GM12878 (cell line): Measurements from ENCODE around the gene MRPS18A. TPM values are rescaled to one million over a fixed set of nuclear protein-coding genes. Genes with fewer than 3 reads are reported as not detected.

Experiments
- BHLHE40 ChIP-seq, 2 experiments: fragments of 450-650 bp in 1 of 2; IDR thresholded peaks; 2 replicates each; pipeline ENCODE4 v1.6.1; 2011 to 2017; ENCODE audit warnings: low read depth in 2 of 2, borderline replicate concordance in 1 of 2, improper control_type of control experiment in 1 of 2, low read length in 1 of 2, mild to moderate bottlenecking in 1 of 2
- CHD4 ChIP-seq: fragments of 200-600 bp; sonication (generic); IDR thresholded peaks from 2 replicates; pipeline ENCODE4 v1.6.1; 2016; ENCODE audit warnings: mild to moderate bottlenecking
- EP300 ChIP-seq, 2 experiments: fragments of 150-350 bp in 1 of 2; IDR thresholded peaks; 2 replicates each; pipeline ENCODE4 v1.6.1; 2011 to 2012; ENCODE audit warnings: low read depth in 2 of 2, low read length in 2 of 2, borderline replicate concordance in 1 of 2, improper control_type of control experiment in 1 of 2, inconsistent platforms in 1 of 2; ENCODE audit not compliant: control insufficient read depth in 1 of 2
- ETV6 ChIP-seq, 2 experiments: fragments of 450-650 bp in 1 of 2; IDR thresholded peaks in 1 of 2; conservative IDR thresholded peaks in 1 of 2; 2 replicates each; pipeline ENCODE4 v1.6.1; 2014; ENCODE audit warnings: antibody characterized with exemption in 1 of 2, borderline replicate concordance in 1 of 2, low read depth in 1 of 2, mild to moderate bottlenecking in 1 of 2, moderate library complexity in 1 of 2
- FOXM1 ChIP-seq: IDR thresholded peaks from 2 replicates; pipeline ENCODE4 v1.6.1; 2012; ENCODE audit warnings: low read depth, mild to moderate bottlenecking, inconsistent platforms, low read length, moderate library complexity
- IKZF2 ChIP-seq, 2 experiments: fragments of 450-650 bp; IDR thresholded peaks; 2 replicates each; pipeline ENCODE4 v1.6.1; 2017; ENCODE audit warnings: mild to moderate bottlenecking in 2 of 2, moderate library complexity in 2 of 2
- MXI1 ChIP-seq: fragments of 150-350 bp; IDR thresholded peaks from 2 replicates; pipeline ENCODE4 v1.6.1; 2011; ENCODE audit warnings: low read depth, mild to moderate bottlenecking, inconsistent platforms, low read length, improper control_type of control experiment
- NBN ChIP-seq: fragments of 450-650 bp; IDR thresholded peaks from 2 replicates; pipeline ENCODE4 v1.6.1; 2016
- RUNX3 ChIP-seq: IDR thresholded peaks from 2 replicates; pipeline ENCODE4 v1.6.1; 2012; ENCODE audit warnings: low read length, inconsistent platforms
- WRNIP1 ChIP-seq: IDR thresholded peaks from 2 replicates; pipeline ENCODE4 v1.6.1; 2011; ENCODE audit warnings: low read depth, low read length, improper control_type of control experiment, borderline replicate concordance
- polyA plus RNA-seq, 11 experiments: library from polyadenylated mRNA; depleted of rRNA in 4 of 11; unstranded in 6 of 11; stranded (reverse) in 5 of 11; fragments of >200 nt; fragmentation: Nextera tagmentation in 4 of 11; fragmentation: Illumina TruSeq in 1 of 11; extraction: Ambion mirVana in 4 of 11; extraction: Trizol in 1 of 11; gene quantifications; 1 replicate in 1 of 11; 2 replicates in 10 of 11; pipeline versions ENCODE4 v1.2.1 to v1.2.3, GENCODE V29; 2011 to 2016; ENCODE audit warnings: inconsistent platforms in 2 of 11, missing spikeins in 2 of 11, low read depth in 1 of 11
- total RNA-seq, 4 experiments: library from RNA; depleted of rRNA in 3 of 4; stranded (reverse); fragments of >200 nt in 3 of 4; fragmentation: Illumina TruSeq in 1 of 4; extraction: Trizol in 1 of 4; gene quantifications; 2 replicates each; pipeline versions ENCODE4 v1.2.1 to v1.2.3, GENCODE V29; 2013 to 2021
- TF ChIP-seq, protein P1 (sequence below): fragments of 450-650 bp; IDR thresholded peaks from 2 replicates; pipeline ENCODE4 v1.6.1; 2017; ENCODE audit warnings: mild to moderate bottlenecking, moderate library complexity
- TF ChIP-seq, protein P2 (sequence below): fragments of 450-650 bp; formaldehyde crosslinking; IDR thresholded peaks from 2 replicates; pipeline ENCODE4 v1.4.0; 2020; ENCODE audit warnings: mild to moderate bottlenecking, moderate library complexity
- TF ChIP-seq, protein P3 (sequence below): fragments of 450-650 bp; IDR thresholded peaks from 2 replicates; pipeline ENCODE4 v1.6.1; 2017; ENCODE audit warnings: antibody characterized with exemption, mild to moderate bottlenecking, moderate library complexity

Gene MRPS18A
- total and polyA plus RNA-seq, 10 of the 15 experiments (the other 5 are each of a cell fraction or from before 2014, with no cell fraction given): 66.3 to 158 (median 98.7) TPM

DNA sequence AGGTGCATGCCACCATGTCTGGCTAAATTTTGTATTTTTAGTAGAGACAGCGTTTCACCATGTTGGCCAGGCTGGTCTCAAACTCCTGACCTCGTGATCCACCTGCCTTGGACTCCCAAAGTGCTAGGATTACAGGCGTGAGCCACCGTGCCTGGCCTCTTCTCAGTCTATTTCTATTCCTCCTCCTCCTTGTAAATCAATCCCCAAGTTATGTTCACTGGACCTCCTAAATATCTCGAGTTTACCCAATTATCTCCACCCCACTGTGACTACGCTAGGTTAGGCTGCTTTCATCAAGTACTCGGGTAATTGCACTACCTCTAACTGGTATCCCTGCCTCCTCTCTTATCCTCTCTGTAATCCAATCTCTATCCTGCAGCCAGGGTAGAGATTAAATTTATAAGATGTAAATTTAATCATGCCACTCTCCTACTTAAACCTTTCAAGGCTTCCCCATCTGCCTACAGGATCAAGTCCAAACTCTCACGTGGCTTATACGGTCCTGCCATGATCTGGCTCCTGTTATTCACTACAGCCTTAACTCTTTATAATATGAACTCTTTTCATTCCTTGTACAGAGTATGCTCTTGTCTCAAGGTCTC is 52.8 kb downstream of the MRPS18A start (continued):
- TF ChIP-seq ETV6 (conservative IDR thresholded peaks at IDR 0.05 in 1 of 2, IDR thresholded peaks at IDR 0.05 in 1 of 2; ENCODE audit: borderline replicate concordance in 1 of 2, low read depth in 1 of 2) (no peak), MXI1 (no peak), BHLHE40 (IDR thresholded peaks at IDR 0.05; ENCODE audit: borderline replicate concordance in 1 of 2, low read depth in 2 of 2, low read length in 1 of 2) (no peak), NBN (no peak), RUNX3 (no peak), IKZF2 (IDR thresholded peaks at IDR 0.05) (no peak), WRNIP1 (no peak), FOXM1 (no peak), EP300 (IDR thresholded peaks at IDR 0.05; ENCODE audit: borderline replicate concordance in 1 of 2, control insufficient read depth in 1 of 2, low read depth in 2 of 2, low read length in 2 of 2) (no peak), CHD4 (no peak)
- TF ChIP-seq, protein P1, sequence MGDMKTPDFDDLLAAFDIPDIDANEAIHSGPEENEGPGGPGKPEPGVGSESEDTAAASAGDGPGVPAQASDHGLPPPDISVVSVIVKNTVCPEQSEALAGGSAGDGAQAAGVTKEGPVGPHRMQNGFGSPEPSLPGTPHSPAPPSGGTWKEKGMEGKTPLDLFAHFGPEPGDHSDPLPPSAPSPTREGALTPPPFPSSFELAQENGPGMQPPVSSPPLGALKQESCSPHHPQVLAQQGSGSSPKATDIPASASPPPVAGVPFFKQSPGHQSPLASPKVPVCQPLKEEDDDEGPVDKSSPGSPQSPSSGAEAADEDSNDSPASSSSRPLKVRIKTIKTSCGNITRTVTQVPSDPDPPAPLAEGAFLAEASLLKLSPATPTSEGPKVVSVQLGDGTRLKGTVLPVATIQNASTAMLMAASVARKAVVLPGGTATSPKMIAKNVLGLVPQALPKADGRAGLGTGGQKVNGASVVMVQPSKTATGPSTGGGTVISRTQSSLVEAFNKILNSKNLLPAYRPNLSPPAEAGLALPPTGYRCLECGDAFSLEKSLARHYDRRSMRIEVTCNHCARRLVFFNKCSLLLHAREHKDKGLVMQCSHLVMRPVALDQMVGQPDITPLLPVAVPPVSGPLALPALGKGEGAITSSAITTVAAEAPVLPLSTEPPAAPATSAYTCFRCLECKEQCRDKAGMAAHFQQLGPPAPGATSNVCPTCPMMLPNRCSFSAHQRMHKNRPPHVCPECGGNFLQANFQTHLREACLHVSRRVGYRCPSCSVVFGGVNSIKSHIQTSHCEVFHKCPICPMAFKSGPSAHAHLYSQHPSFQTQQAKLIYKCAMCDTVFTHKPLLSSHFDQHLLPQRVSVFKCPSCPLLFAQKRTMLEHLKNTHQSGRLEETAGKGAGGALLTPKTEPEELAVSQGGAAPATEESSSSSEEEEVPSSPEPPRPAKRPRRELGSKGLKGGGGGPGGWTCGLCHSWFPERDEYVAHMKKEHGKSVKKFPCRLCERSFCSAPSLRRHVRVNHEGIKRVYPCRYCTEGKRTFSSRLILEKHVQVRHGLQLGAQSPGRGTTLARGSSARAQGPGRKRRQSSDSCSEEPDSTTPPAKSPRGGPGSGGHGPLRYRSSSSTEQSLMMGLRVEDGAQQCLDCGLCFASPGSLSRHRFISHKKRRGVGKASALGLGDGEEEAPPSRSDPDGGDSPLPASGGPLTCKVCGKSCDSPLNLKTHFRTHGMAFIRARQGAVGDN: no peak
- TF ChIP-seq, protein P2, sequence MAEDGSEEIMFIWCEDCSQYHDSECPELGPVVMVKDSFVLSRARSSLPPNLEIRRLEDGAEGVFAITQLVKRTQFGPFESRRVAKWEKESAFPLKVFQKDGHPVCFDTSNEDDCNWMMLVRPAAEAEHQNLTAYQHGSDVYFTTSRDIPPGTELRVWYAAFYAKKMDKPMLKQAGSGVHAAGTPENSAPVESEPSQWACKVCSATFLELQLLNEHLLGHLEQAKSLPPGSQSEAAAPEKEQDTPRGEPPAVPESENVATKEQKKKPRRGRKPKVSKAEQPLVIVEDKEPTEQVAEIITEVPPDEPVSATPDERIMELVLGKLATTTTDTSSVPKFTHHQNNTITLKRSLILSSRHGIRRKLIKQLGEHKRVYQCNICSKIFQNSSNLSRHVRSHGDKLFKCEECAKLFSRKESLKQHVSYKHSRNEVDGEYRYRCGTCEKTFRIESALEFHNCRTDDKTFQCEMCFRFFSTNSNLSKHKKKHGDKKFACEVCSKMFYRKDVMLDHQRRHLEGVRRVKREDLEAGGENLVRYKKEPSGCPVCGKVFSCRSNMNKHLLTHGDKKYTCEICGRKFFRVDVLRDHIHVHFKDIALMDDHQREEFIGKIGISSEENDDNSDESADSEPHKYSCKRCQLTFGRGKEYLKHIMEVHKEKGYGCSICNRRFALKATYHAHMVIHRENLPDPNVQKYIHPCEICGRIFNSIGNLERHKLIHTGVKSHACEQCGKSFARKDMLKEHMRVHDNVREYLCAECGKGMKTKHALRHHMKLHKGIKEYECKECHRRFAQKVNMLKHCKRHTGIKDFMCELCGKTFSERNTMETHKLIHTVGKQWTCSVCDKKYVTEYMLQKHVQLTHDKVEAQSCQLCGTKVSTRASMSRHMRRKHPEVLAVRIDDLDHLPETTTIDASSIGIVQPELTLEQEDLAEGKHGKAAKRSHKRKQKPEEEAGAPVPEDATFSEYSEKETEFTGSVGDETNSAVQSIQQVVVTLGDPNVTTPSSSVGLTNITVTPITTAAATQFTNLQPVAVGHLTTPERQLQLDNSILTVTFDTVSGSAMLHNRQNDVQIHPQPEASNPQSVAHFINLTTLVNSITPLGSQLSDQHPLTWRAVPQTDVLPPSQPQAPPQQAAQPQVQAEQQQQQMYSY (CRISPR knock-in tag): no peak
- TF ChIP-seq, protein P3, sequence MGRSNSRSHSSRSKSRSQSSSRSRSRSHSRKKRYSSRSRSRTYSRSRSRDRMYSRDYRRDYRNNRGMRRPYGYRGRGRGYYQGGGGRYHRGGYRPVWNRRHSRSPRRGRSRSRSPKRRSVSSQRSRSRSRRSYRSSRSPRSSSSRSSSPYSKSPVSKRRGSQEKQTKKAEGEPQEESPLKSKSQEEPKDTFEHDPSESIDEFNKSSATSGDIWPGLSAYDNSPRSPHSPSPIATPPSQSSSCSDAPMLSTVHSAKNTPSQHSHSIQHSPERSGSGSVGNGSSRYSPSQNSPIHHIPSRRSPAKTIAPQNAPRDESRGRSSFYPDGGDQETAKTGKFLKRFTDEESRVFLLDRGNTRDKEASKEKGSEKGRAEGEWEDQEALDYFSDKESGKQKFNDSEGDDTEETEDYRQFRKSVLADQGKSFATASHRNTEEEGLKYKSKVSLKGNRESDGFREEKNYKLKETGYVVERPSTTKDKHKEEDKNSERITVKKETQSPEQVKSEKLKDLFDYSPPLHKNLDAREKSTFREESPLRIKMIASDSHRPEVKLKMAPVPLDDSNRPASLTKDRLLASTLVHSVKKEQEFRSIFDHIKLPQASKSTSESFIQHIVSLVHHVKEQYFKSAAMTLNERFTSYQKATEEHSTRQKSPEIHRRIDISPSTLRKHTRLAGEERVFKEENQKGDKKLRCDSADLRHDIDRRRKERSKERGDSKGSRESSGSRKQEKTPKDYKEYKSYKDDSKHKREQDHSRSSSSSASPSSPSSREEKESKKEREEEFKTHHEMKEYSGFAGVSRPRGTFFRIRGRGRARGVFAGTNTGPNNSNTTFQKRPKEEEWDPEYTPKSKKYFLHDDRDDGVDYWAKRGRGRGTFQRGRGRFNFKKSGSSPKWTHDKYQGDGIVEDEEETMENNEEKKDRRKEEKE: no peak
- TF ChIP-seq, all 136 proteins: peak for 0
